Mucosa of stomach (tissue), 1 donor: ENCODE data around the gene SUPT16H.

Source experiments
- H3K27me3 ChIP-seq: one replicate; pipeline ENCODE4 v1.7.0; 2013; ENCODE audit warnings: mild to moderate bottlenecking, low read length; ENCODE audit not compliant: control insufficient read depth, insufficient read depth
- H3K36me3 ChIP-seq: one replicate; pipeline ENCODE4 v1.7.0; 2013; ENCODE audit warnings: low read length; ENCODE audit not compliant: control insufficient read depth, insufficient read depth
- H3K4me1 ChIP-seq: one replicate; pipeline ENCODE4 v1.7.0; 2013; ENCODE audit warnings: mild to moderate bottlenecking, low read length; ENCODE audit not compliant: control insufficient read depth, insufficient read depth
- H3K4me3 ChIP-seq: one replicate; pipeline ENCODE4 v1.7.0; 2013; ENCODE audit warnings: low read length
- H3K9ac ChIP-seq: one replicate; pipeline ENCODE4 v1.7.0; 2013; ENCODE audit warnings: mild to moderate bottlenecking, low read length, moderate library complexity
- H3K9me3 ChIP-seq: one replicate; pipeline ENCODE4 v1.7.0; 2013; ENCODE audit warnings: mild to moderate bottlenecking, low read length, moderate library complexity; ENCODE audit not compliant: control insufficient read depth
- donor health status: Pancreatic carcinoma.

Gene SUPT16H

GRCh38 chr14:21352587-21352986, 31.2 kb downstream of the SUPT16H start:
- Histone ChIP-seq H3K4me1 (no peaks in the 10 kb centered on the region), H3K9me3 (no peaks in the 10 kb centered on the region), H3K4me3 (no peak overlapping the region), H3K36me3 (peaks cover 7% of the 10 kb centered on the region), H3K27me3 (no peaks in the 10 kb centered on the region), H3K9ac (no peak overlapping the region)

- Histone ChIP-seq H3K4me3 (no peak overlapping the region), H3K9ac (no peak overlapping the region), H3K9me3 (no peaks in the 10 kb centered on the region), H3K27me3 (no peaks in the 10 kb centered on the region), H3K36me3 (peaks cover under 1% of the 10 kb centered on the region), H3K4me1 (no peaks in the 10 kb centered on the region)
These were observed 33.3 kb downstream of the SUPT16H start for GRCh38 chr14:21350539-21350938.

- Histone ChIP-seq H3K27me3 (no peaks in the 10 kb centered on the region), H3K9ac (no peak overlapping the region), H3K36me3 (no peaks in the 10 kb centered on the region), H3K4me3 (no peak overlapping the region), H3K4me1 (no peaks in the 10 kb centered on the region), H3K9me3 (no peaks in the 10 kb centered on the region)
These were observed 36.6 kb downstream of the SUPT16H start for GRCh38 chr14:21347201-21347600.

- H3K9ac ChIP-seq: no peak overlapping the region
- H3K9me3 ChIP-seq: no peaks in the 10 kb centered on the region
- no peak overlapping the region for H3K4me3 ChIP-seq
- no peaks in the 10 kb centered on the region for H3K4me1 ChIP-seq
- H3K27me3 ChIP-seq: no peaks in the 10 kb centered on the region
- H3K36me3 ChIP-seq: no peaks in the 10 kb centered on the region
These were observed 37.2 kb downstream of the SUPT16H start for GRCh38 chr14:21346532-21347135.

GRCh38 chr14:21343035-21343794, 40.6 kb downstream of the SUPT16H start:
- Histone ChIP-seq H3K27me3 (no peaks in the 10 kb centered on the region), H3K9ac (no peak overlapping the region), H3K36me3 (no peaks in the 10 kb centered on the region), H3K4me3 (no peak overlapping the region), H3K9me3 (no peaks in the 10 kb centered on the region), H3K4me1 (no peaks in the 10 kb centered on the region)

- no peaks in the 10 kb centered on the region for H3K36me3 ChIP-seq
- H3K4me1 ChIP-seq: no peaks in the 10 kb centered on the region
- no peak overlapping the region for H3K4me3 ChIP-seq
- no peaks in the 10 kb centered on the region for H3K27me3 ChIP-seq
- H3K9me3 ChIP-seq: no peaks in the 10 kb centered on the region
- no peak overlapping the region for H3K9ac ChIP-seq
These were observed 49.5 kb downstream of the SUPT16H start for GRCh38 chr14:21334202-21334906.

GRCh38 chr14:21332950-21333349, 50.9 kb downstream of the SUPT16H start:
- Histone ChIP-seq H3K9ac (no peak overlapping the region), H3K9me3 (no peaks in the 10 kb centered on the region), H3K36me3 (no peaks in the 10 kb centered on the region), H3K4me1 (no peaks in the 10 kb centered on the region), H3K4me3 (no peak overlapping the region), H3K27me3 (no peaks in the 10 kb centered on the region)

- no peaks in the 10 kb centered on the region for H3K27me3 ChIP-seq
- no peaks in the 10 kb centered on the region for H3K36me3 ChIP-seq
- no peak overlapping the region for H3K9ac ChIP-seq
- H3K4me1 ChIP-seq: no peaks in the 10 kb centered on the region
- no peaks in the 10 kb centered on the region for H3K9me3 ChIP-seq
- H3K4me3 ChIP-seq: no peak overlapping the region
These were observed 56.8 kb downstream of the SUPT16H start for GRCh38 chr14:21326972-21327371.

- Histone ChIP-seq H3K9me3 (no peaks in the 10 kb centered on the region), H3K9ac (no peak overlapping the region), H3K4me1 (no peaks in the 10 kb centered on the region), H3K27me3 (no peaks in the 10 kb centered on the region), H3K36me3 (no peaks in the 10 kb centered on the region), H3K4me3 (no peak overlapping the region)
These were observed 61.1 kb downstream of the SUPT16H start for GRCh38 chr14:21322716-21323115.

GRCh38 chr14:21320913-21321312, 62.9 kb downstream of the SUPT16H start:
- H3K9me3 ChIP-seq: no peaks in the 10 kb centered on the region
- H3K36me3 ChIP-seq: no peaks in the 10 kb centered on the region
- no peaks in the 10 kb centered on the region for H3K4me1 ChIP-seq
- no peak overlapping the region for H3K4me3 ChIP-seq
- no peak overlapping the region for H3K9ac ChIP-seq
- H3K27me3 ChIP-seq: no peaks in the 10 kb centered on the region

GRCh38 chr14:21317398-21317797, 66.4 kb downstream of the SUPT16H start:
- Histone ChIP-seq H3K9me3 (no peaks in the 10 kb centered on the region), H3K4me1 (no peaks in the 10 kb centered on the region), H3K4me3 (no peak overlapping the region)

GRCh38 chr14:21313512-21313911, 70.3 kb downstream of the SUPT16H start:
- no peaks in the 10 kb centered on the region for H3K9me3 ChIP-seq
- no peak overlapping the region for H3K4me3 ChIP-seq
- H3K4me1 ChIP-seq: peaks cover 5% of the 10 kb centered on the region
- no peak overlapping the region for H3K9ac ChIP-seq
- no peaks in the 10 kb centered on the region for H3K36me3 ChIP-seq
- no peaks in the 10 kb centered on the region for H3K27me3 ChIP-seq

More at GRCh38 chr14:21317398-21317797, 66.4 kb downstream of the SUPT16H start:
- H3K9ac ChIP-seq: no peak overlapping the region
- no peaks in the 10 kb centered on the region for H3K36me3 ChIP-seq
- no peaks in the 10 kb centered on the region for H3K27me3 ChIP-seq
